Uterus (tissue), 2 donors: ENCODE results near the gene STX17.

ENCODE experiments used
- POLR2A ChIP-seq, 2 donors: fragments of 450-650 bp; IDR thresholded peaks; one replicate each; pipeline ENCODE4 v1.6.1; 2016; ENCODE audit warnings: antibody characterized with exemption in 2 of 2, mild to moderate bottlenecking in 1 of 2, moderate library complexity in 1 of 2
- TF ChIP-seq, protein P1 (sequence below), 4 experiments: fragments of 200-600 bp in 2 of 4; fragments of 450-650 bp in 2 of 4; sonication (generic) in 2 of 4; IDR thresholded peaks; one replicate each; pipeline ENCODE4 v1.5.1; 2016 to 2019; ENCODE audit warnings: antibody characterized with exemption in 4 of 4, mild to moderate bottlenecking in 2 of 4, moderate library complexity in 1 of 4

DNA sequence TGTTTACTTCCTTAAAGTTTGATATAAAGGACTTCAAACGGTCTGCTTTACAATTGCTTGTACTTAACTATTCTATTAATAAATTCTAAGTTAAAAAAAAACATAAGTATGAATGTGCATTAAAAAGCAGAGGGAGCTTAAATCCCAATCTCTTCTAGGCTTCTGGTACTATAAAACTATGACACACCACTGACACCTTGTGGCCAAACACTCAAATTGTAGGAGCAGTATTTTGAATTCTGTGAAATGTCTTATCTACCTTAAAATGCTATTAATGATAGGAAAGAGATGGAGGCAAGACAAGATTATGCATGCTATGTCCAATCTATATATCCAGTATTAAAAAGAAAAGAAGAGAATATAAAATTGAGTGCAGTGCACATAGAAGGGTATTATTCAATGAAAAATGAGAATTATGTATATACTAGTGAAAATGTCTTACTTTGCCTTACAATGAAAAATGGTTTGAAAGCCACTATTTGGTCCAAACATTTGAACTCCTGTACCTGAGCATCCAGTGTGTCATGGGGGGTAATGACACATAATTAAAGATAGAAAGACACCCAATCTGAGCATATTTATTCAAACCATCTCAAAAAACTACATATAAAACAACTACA, 104.7 kb downstream of the STX17 start:
- no peak for TF ChIP-seq POLR2A (IDR thresholded peaks at IDR 0.05)
- TF ChIP-seq, protein P1, sequence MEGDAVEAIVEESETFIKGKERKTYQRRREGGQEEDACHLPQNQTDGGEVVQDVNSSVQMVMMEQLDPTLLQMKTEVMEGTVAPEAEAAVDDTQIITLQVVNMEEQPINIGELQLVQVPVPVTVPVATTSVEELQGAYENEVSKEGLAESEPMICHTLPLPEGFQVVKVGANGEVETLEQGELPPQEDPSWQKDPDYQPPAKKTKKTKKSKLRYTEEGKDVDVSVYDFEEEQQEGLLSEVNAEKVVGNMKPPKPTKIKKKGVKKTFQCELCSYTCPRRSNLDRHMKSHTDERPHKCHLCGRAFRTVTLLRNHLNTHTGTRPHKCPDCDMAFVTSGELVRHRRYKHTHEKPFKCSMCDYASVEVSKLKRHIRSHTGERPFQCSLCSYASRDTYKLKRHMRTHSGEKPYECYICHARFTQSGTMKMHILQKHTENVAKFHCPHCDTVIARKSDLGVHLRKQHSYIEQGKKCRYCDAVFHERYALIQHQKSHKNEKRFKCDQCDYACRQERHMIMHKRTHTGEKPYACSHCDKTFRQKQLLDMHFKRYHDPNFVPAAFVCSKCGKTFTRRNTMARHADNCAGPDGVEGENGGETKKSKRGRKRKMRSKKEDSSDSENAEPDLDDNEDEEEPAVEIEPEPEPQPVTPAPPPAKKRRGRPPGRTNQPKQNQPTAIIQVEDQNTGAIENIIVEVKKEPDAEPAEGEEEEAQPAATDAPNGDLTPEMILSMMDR (IDR thresholded peaks at IDR 0.05), result no peak
